ENCODE data around the gene OSTN. TPM values are rescaled to one million over a fixed set of nuclear protein-coding genes. Genes with fewer than 3 reads are reported as not detected.

The OSTN gene
- polyA plus RNA-seq, 1 of the 3 experiments (the other 2 are of a cell fraction), result 0.02 TPM

DNA sequence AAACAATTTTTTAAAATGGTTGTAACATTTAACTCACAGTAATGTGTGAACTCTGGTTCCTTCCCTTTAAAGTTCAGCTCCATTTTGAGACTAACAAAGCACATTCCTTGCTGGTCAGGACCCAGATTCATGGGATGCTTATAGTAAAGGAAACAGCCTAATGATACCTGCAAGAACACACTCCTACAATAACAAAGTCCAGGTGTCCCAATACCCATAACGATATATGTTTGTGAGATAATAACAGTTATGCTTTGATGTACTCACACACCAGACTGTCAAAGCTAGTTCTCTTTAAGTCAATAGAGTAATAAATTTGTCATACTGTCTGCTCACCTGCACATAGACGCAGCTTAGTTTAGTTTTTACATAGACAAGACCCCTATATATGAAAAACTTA, 114.3 kb downstream of the OSTN start (continued):
- TF ChIP-seq, protein P1, sequence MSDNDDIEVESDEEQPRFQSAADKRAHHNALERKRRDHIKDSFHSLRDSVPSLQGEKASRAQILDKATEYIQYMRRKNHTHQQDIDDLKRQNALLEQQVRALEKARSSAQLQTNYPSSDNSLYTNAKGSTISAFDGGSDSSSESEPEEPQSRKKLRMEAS (IDR thresholded peaks at IDR 0.05; ENCODE audit: low read depth), result no peak
- no peak for TF ChIP-seq FOXM1 (IDR thresholded peaks at IDR 0.05; ENCODE audit: low read depth)
- no peak for TF ChIP-seq MEF2A (IDR thresholded peaks at IDR 0.05; ENCODE audit: borderline replicate concordance, low read depth)

DNA sequence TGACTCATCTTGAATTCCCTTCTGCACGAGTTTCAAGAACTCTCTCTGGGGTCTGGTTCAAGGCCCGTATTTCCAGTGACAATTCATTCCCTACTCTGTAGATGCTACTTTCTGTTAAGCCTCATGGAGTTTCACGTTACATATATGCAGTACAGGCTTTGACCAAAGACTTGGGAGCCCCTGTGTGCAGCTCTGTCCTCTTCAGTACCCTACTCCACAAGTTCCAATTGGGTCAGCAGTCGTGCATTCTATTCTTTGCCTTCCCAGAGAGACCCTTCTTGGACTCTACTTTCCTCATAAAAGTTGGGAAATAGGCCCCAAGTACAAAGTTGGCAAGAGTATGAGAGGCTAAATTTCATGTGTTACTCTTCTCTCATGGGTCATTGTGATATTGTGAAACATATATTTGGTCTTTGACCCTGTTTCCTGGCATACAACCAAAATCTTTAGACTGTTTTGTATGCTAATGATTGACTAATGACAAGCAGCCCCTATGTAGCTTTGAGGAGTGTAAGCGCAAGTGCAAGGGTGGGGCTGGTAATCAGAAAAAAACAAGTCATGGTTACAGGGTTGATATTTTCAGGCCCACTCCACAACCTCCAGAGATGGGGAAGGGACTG, 115.2 kb downstream of the OSTN start:
- H3K27me3 ChIP-seq (ENCODE audit: insufficient read depth), result no peaks in the 10 kb centered on the region
- H3K4me3 ChIP-seq (ENCODE audit: low read depth in 2 of 2, low read length in 1 of 2), result no peak overlapping the region
- CTCF ChIA-PET, result no interaction called here
- H2AFZ ChIP-seq (ENCODE audit: low read depth), result no peak overlapping the region
- H3F3A ChIP-seq (replicated peaks; ENCODE audit: insufficient read depth), result no peaks in the 10 kb centered on the region
- DNase-seq, result no peak
- H3K27ac ChIP-seq (ENCODE audit: low read depth in 2 of 2, low read length in 1 of 2), result no peak overlapping the region
- no peak overlapping the region for H3K9ac ChIP-seq
- no peaks in the 10 kb centered on the region for H4K20me1 ChIP-seq (ENCODE audit: insufficient read depth)
- H3K9me3 ChIP-seq, result no peaks in the 10 kb centered on the region
- H3K9me2 ChIP-seq, result no peaks in the 10 kb centered on the region
- H3K4me1 ChIP-seq (ENCODE audit: control insufficient read depth in 1 of 2, insufficient read depth in 2 of 2, low read depth in 1 of 2, low read length in 1 of 2), result no peaks in the 10 kb centered on the region
- WGBS (ENCODE audit: low lambda C conversion rate), result 52% methylated on average over 5 of the region's 5 CpGs
- no peaks in the 10 kb centered on the region for H3K79me2 ChIP-seq (ENCODE audit: insufficient read depth)
- no peak overlapping the region for H3K4me2 ChIP-seq
- H3K36me3 ChIP-seq (replicated peaks in 1 of 2; ENCODE audit: control insufficient read depth in 1 of 2, insufficient read depth in 2 of 2, low read length in 1 of 2), result no peaks in the 10 kb centered on the region
- TF ChIP-seq JUND (IDR thresholded peaks at IDR 0.05), result no peak
- TF ChIP-seq, protein P2, sequence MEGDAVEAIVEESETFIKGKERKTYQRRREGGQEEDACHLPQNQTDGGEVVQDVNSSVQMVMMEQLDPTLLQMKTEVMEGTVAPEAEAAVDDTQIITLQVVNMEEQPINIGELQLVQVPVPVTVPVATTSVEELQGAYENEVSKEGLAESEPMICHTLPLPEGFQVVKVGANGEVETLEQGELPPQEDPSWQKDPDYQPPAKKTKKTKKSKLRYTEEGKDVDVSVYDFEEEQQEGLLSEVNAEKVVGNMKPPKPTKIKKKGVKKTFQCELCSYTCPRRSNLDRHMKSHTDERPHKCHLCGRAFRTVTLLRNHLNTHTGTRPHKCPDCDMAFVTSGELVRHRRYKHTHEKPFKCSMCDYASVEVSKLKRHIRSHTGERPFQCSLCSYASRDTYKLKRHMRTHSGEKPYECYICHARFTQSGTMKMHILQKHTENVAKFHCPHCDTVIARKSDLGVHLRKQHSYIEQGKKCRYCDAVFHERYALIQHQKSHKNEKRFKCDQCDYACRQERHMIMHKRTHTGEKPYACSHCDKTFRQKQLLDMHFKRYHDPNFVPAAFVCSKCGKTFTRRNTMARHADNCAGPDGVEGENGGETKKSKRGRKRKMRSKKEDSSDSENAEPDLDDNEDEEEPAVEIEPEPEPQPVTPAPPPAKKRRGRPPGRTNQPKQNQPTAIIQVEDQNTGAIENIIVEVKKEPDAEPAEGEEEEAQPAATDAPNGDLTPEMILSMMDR (IDR thresholded peaks at IDR 0.05), result no peak
- no peak for TF ChIP-seq RFX5 (IDR thresholded peaks at IDR 0.05; ENCODE audit: low read length)
- TF ChIP-seq NRF1 (IDR thresholded peaks at IDR 0.05; ENCODE audit: low read depth, low read length), result no peak
- no peak for TF ChIP-seq TEAD4 (IDR thresholded peaks at IDR 0.05; ENCODE audit: borderline replicate concordance, insufficient read depth)
- no peak for TF ChIP-seq TAF1 (IDR thresholded peaks at IDR 0.05; ENCODE audit: borderline replicate concordance, low read depth, low read length)
- TF ChIP-seq, protein P3, sequence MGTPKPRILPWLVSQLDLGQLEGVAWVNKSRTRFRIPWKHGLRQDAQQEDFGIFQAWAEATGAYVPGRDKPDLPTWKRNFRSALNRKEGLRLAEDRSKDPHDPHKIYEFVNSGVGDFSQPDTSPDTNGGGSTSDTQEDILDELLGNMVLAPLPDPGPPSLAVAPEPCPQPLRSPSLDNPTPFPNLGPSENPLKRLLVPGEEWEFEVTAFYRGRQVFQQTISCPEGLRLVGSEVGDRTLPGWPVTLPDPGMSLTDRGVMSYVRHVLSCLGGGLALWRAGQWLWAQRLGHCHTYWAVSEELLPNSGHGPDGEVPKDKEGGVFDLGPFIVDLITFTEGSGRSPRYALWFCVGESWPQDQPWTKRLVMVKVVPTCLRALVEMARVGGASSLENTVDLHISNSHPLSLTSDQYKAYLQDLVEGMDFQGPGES (IDR thresholded peaks at IDR 0.05; ENCODE audit: low read depth, low read length), result no peak
- TF ChIP-seq MXI1 (IDR thresholded peaks at IDR 0.05; ENCODE audit: low read depth, low read length), result no peak
- TF ChIP-seq SMC3 (IDR thresholded peaks at IDR 0.05; ENCODE audit: low read depth, low read length), result no peak
- no peak for TF ChIP-seq FOXM1 (IDR thresholded peaks at IDR 0.05; ENCODE audit: low read depth)
- TF ChIP-seq, protein P4, sequence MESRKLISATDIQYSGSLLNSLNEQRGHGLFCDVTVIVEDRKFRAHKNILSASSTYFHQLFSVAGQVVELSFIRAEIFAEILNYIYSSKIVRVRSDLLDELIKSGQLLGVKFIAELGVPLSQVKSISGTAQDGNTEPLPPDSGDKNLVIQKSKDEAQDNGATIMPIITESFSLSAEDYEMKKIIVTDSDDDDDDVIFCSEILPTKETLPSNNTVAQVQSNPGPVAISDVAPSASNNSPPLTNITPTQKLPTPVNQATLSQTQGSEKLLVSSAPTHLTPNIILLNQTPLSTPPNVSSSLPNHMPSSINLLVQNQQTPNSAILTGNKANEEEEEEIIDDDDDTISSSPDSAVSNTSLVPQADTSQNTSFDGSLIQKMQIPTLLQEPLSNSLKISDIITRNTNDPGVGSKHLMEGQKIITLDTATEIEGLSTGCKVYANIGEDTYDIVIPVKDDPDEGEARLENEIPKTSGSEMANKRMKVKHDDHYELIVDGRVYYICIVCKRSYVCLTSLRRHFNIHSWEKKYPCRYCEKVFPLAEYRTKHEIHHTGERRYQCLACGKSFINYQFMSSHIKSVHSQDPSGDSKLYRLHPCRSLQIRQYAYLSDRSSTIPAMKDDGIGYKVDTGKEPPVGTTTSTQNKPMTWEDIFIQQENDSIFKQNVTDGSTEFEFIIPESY (IDR thresholded peaks at IDR 0.05; ENCODE audit: borderline replicate concordance, low read depth), result no peak
- TF ChIP-seq CHD2 (IDR thresholded peaks at IDR 0.05; ENCODE audit: low read length, partially characterized antibody), result no peak
- TF ChIP-seq ELF1 (IDR thresholded peaks at IDR 0.05), result no peak
- TF ChIP-seq RXRA (IDR thresholded peaks at IDR 0.05; ENCODE audit: borderline replicate concordance, low read depth), result no peak
- TF ChIP-seq, protein P1 (IDR thresholded peaks at IDR 0.05; ENCODE audit: low read depth), result no peak
- POLR2A ChIA-PET, result no interaction called here

Other genes with a start within 250 kb of the OSTN start
- gene CCDC50, start 130.2 kb downstream of the OSTN start, polyA plus RNA-seq (2012; rRNA removed), result 21.9 and 23.6 TPM in 2 replicates
- gene UTS2B, start 131.3 kb downstream of the OSTN start, polyA plus RNA-seq (2012; rRNA removed), result 0.03 and 0.23 TPM in 2 replicates